Aorta (tissue), 5 donors: Measurements from ENCODE around the gene GMDS. TPM values are rescaled to one million over a fixed set of nuclear protein-coding genes. Genes with fewer than 3 reads are reported as not detected.

ENCODE experiments used
- ATAC-seq: fragments of 200-7000 bp; cut with Tn5 transposase; one replicate; pipeline ENCODE4 v1.9.1; 2022; ENCODE audit warnings: moderate library complexity; ENCODE audit not compliant: low FRiP score
- DNase-seq, 2 donors: peaks; one replicate each; pipeline ENCODE4 v3.0.0-alpha.2; 2020
- H3K27ac ChIP-seq, 2 donors: one replicate each; pipeline ENCODE4 v1.5.1; 2013; ENCODE audit warnings: low read length in 2 of 2, mild to moderate bottlenecking in 2 of 2, moderate library complexity in 2 of 2, control low read depth in 1 of 2, inconsistent platforms in 1 of 2, low read depth in 1 of 2
- H3K27me3 ChIP-seq, 2 donors: one replicate each; pipeline ENCODE4 v1.6.1; 2013; ENCODE audit warnings: control low read depth in 1 of 2, low read length in 1 of 2, mild to moderate bottlenecking in 1 of 2, moderate library complexity in 1 of 2; ENCODE audit not compliant: insufficient read depth in 2 of 2, control insufficient read depth in 1 of 2
- H3K36me3 ChIP-seq, 2 donors: one replicate each; pipeline ENCODE4 v1.6.1; 2013; ENCODE audit warnings: control low read depth in 1 of 2, low read length in 1 of 2, mild to moderate bottlenecking in 1 of 2; ENCODE audit not compliant: insufficient read depth in 2 of 2, control insufficient read depth in 1 of 2
- H3K4me1 ChIP-seq, 2 donors: one replicate each; pipeline ENCODE4 v1.6.1; 2013; ENCODE audit warnings: low read length in 2 of 2, control low read depth in 1 of 2, mild to moderate bottlenecking in 1 of 2, moderate library complexity in 1 of 2; ENCODE audit not compliant: insufficient read depth in 2 of 2, control insufficient read depth in 1 of 2
- H3K4me3 ChIP-seq, 2 donors: one replicate each; pipeline ENCODE4 v1.5.1; 2013; ENCODE audit warnings: low read length in 2 of 2, control low read depth in 1 of 2, mild to moderate bottlenecking in 1 of 2
- H3K9me3 ChIP-seq: one replicate; pipeline ENCODE4 v1.6.1; 2013; ENCODE audit warnings: mild to moderate bottlenecking, low read length; ENCODE audit not compliant: control insufficient read depth
- WGBS, 2 donors: extraction: QIAGEN DNeasy Blood & Tissue Kit; methylation state at CpG; one replicate each; pipeline ENCODE4 v1.1.7; 2013; 5-methylcytosine and 5-hydroxymethylcytosine counted together
- intact Hi-C, 2 donors: fragments of 100-400 bp; cut with DNase I; formaldehyde crosslinking; loops; one replicate each; pipeline versions ENCODE4 v1.14.2 to v1.15.0; 2022
- polyA plus RNA-seq, 2 donors: library from polyadenylated mRNA; stranded (reverse); fragments of 200-250 nt; gene quantifications; one replicate each; pipeline ENCODE4 v1.2.3, GENCODE V29; 2013
- total RNA-seq, 2 donors: library from RNA; stranded (reverse); fragmentation: NEBNext Ultra II Directional; extraction: Animal tissue kit (Norgen Biotek cat#: 25700); gene quantifications; one replicate each; pipeline ENCODE4 v1.2.1, GENCODE V29; 2021
- donor health status: healthy with polysubstance abuse.
- donor health status: Bipolar disorder and iron deficiency.
- donor health status: DM: no; HTN: no; CAD: no.
- donor health status: DM: no; HTN: no; CAD: no.
- donor health status: DM: yes; HTN: yes; CAD: no.

Gene GMDS
- total and polyA plus RNA-seq, 4 donors: 66.1 to 138 (median 84.9) TPM

GRCh38 chr6:2110504-2110903 is 134.9 kb downstream of the GMDS start:
- peaks cover 3 to 5% of the 10 kb centered on the region in 2 donors for H3K4me1 ChIP-seq
- DNase-seq (peak; percentile 53 to 78), ATAC-seq (peak; percentile 58)
- peak overlapping the region; percentile 77 to 94 for H3K27ac ChIP-seq
- WGBS, 2 donors: 11% methylated on average over 4 of the region's 4 CpGs
- no peaks in the 10 kb centered on the region for H3K27me3 ChIP-seq
- H3K4me3 ChIP-seq: peak overlapping the region in 1 of 2 donors; percentile 89
- no peaks in the 10 kb centered on the region for H3K9me3 ChIP-seq
- no peaks in the 10 kb centered on the region for H3K36me3 ChIP-seq
- intact Hi-C loops: loop anchor here (5.0 to 10.0 kb wide), 8 partner anchors 47 to 524 kb away; partner anchors contain the start of gene GMDS (in 1 of the 2)

DNA sequence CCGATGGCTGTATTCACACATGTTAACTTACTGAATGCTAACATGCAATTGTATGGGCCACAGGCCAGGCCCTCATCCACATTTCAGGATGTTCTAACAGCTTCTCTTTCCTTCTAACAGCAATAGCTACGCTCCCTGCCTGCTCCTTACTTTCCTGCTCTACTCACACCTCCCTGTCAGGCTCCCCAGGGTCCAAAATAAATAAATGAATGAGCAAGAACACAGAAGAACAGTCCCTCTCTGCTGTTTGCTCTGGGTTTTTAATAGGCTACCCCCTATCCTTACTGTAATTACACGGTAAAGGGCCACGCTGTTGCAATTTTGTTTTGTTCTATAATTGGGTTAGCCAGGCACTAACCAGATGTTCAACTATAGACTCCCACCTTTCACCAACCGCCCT is 135.6 kb downstream of the GMDS start:
- DNase-seq: no peak
- Histone ChIP-seq H3K27ac (peak overlapping the region; percentile 72 to 77), H3K4me3 (no peak overlapping the region), H3K36me3 (no peaks in the 10 kb centered on the region), H3K4me1 (peaks cover 3 to 5% of the 10 kb centered on the region in 2 donors), H3K9me3 (no peaks in the 10 kb centered on the region), H3K27me3 (no peaks in the 10 kb centered on the region)
- intact Hi-C loops: loop anchor here (5.0 to 10.0 kb wide), 11 partner anchors 48 to 525 kb away; partner anchors contain the start of gene GMDS (in 1 of the 2)
- 31 to 40% methylated on average over 5 of the region's 5 CpGs for WGBS, 2 donors
- ATAC-seq: no peak

DNA sequence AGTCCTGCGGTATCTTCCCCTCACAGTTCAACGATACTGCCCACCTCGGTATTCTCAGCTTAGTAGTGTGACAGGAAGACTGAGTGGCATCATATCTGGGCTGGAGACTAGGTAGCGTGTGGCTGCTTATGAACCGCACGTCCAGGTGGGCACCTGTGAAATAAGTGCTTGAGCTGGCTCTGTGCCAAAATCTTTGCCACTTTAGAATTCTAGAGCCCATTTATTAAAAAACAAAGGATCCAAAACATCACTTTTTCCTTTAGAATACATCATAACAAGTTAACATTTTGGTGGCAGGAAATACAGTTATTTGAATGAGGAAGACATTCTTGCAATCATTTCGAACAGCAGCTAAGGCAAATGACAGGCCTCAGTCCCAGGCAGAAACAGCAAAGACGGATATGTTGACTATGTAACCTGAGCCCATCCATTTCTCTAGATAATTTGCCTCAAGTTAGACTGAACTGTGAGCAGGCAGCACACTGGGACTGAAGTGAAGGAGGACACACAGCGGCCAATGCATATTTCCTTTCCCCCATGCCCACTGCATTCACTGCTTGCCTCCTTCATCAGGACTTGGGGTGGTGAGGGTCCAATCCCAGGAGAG is 136.6 kb downstream of the GMDS start:
- intact Hi-C loops: loop anchor here (5.0 to 10.0 kb wide), 3 partner anchors 336 to 412 kb away; no protein-coding TSS in a partner anchor

DNA sequence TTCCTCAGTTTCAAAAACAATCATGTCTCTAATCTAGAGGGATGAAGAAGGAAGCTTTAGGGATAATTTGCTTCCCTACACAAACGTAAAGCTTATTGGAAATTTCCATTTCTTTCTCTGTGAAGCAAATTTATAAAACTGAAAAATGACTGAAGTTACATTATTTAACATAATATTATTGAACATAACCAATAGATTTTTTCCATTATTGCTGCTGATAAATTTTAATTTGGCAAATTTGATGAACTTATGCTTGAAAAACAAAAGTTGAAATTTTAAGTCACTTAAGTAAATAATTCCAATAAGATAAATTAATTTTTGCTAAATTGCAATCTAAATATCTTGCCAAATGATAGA is 140.9 kb downstream of the GMDS start:
- Histone ChIP-seq H3K27ac (no peak overlapping the region), H3K27me3 (no peaks in the 10 kb centered on the region), H3K36me3 (no peaks in the 10 kb centered on the region), H3K4me1 (peaks cover 0 to under 1% of the 10 kb centered on the region in 2 donors), H3K4me3 (no peak overlapping the region), H3K9me3 (no peaks in the 10 kb centered on the region)
- ATAC-seq (no peak), DNase-seq (no peak)
- intact Hi-C loops: loop anchor here (5.0 to 10.0 kb wide), 3 partner anchors 212 to 528 kb away; no protein-coding TSS in a partner anchor
- WGBS, 2 donors: 3% methylated on average over 1 of the region's 1 CpG

More for the DNA sequence above, 136.6 kb downstream of the GMDS start:
- no peaks in the 10 kb centered on the region for H3K36me3 ChIP-seq
- WGBS, 2 donors: 84 to 86% methylated on average over 9 of the region's 9 CpGs
- H3K4me3 ChIP-seq: no peak overlapping the region
- peak overlapping the region in 1 of 2 donors; percentile 15 for H3K27ac ChIP-seq
- H3K4me1 ChIP-seq: peaks cover 3 to 5% of the 10 kb centered on the region in 2 donors
- H3K9me3 ChIP-seq: no peaks in the 10 kb centered on the region
- no peaks in the 10 kb centered on the region for H3K27me3 ChIP-seq
- no peak for ATAC-seq
- no peak for DNase-seq

GRCh38 chr6:2103765-2104523 is 141.5 kb downstream of the GMDS start:
- Histone ChIP-seq H3K36me3 (no peaks in the 10 kb centered on the region), H3K27me3 (no peaks in the 10 kb centered on the region), H3K9me3 (no peaks in the 10 kb centered on the region), H3K4me1 (no peaks in the 10 kb centered on the region), H3K27ac (peak overlapping the region; percentile 84 to 90), H3K4me3 (peak overlapping the region; percentile 61 to 94)
- peak; percentile 87 for ATAC-seq
- peak in 1 of 2 donors; percentile 63 for DNase-seq
- intact Hi-C loops: loop anchor here (5.0 to 10.0 kb wide), 3 partner anchors 212 to 528 kb away; no protein-coding TSS in a partner anchor
- 0 to 3% methylated on average over 6 of the region's 6 CpGs for WGBS, 2 donors

DNA sequence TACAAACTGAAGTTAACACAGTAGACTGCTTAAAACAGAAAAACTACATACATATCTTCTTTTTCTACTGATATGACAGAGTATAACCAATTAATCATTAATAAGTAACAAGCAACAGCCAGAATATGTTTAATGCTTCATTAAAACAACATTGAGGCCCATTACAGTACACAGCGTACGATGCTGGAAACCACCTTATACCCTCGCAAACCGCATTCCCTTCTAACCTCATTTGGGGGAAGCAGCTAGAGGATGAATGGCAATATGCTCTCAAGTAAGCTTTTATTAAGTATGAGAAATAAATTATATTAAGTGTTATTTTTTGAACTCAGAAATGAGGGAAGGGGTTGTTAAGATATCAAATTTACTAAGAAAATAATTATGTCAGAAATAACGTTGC is 142.4 kb downstream of the GMDS start:
- H3K27ac ChIP-seq: peak overlapping the region; percentile 63 to 90
- no peaks in the 10 kb centered on the region for H3K27me3 ChIP-seq
- no peaks in the 10 kb centered on the region for H3K9me3 ChIP-seq
- H3K4me3 ChIP-seq: peak overlapping the region in 1 of 2 donors; percentile 41
- intact Hi-C loops: loop anchor here (5.0 to 10.0 kb wide), 3 partner anchors 211 to 529 kb away; no protein-coding TSS in a partner anchor
- no peaks in the 10 kb centered on the region for H3K4me1 ChIP-seq
- 2 to 7% methylated on average over 5 of the region's 5 CpGs for WGBS, 2 donors
- DNase-seq (no peak), ATAC-seq (peak; percentile 58)
- no peaks in the 10 kb centered on the region for H3K36me3 ChIP-seq

DNA sequence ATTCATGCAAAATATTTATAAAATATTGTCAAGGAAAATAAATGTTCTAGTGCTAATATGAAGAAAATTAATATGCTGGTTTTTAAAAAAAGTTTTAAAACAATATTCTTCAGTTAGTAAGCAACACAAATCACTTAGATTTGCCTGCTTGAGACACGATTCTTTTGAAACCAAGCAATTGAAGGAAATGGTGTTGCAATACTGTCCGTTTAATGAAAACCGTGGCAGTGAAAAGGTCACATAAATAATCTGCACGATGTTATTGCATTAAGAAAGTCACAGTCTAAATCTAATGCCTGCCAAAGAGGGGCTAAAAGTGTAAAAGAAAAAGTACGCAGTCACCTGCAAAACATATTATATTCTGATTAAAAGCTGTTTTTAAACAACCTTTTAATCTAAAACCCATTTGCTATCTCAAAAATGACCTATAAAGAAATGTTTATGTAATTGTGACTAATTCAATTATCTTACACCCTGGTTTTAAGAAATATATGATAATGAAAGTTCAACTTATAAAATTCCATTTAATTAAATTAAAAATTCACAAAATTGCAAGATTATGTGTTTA is 143.0 kb downstream of the GMDS start:
- no peak for DNase-seq
- Histone ChIP-seq H3K36me3 (no peaks in the 10 kb centered on the region), H3K4me1 (no peaks in the 10 kb centered on the region), H3K27ac (peak overlapping the region in 1 of 2 donors; percentile 93), H3K27me3 (no peaks in the 10 kb centered on the region), H3K9me3 (no peaks in the 10 kb centered on the region), H3K4me3 (peak overlapping the region; percentile 3 to 41)
- WGBS, 2 donors: 1 to 6% methylated on average over 5 of the region's 5 CpGs
- intact Hi-C loops: loop anchor here (5.0 to 10.0 kb wide), 3 partner anchors 210 to 530 kb away; no protein-coding TSS in a partner anchor
- ATAC-seq: peak; percentile 49

- H3K4me3 ChIP-seq: peak overlapping the region in 1 of 2 donors; percentile 41
- no peaks in the 10 kb centered on the region for H3K27me3 ChIP-seq
- ATAC-seq (no peak), DNase-seq (no peak)
- intact Hi-C loops: loop anchor here (2.0 to 10.0 kb wide), 4 partner anchors 209 to 531 kb away; no protein-coding TSS in a partner anchor
- H3K4me1 ChIP-seq: no peaks in the 10 kb centered on the region
- WGBS, 2 donors: 11 to 18% methylated on average over 1 of the region's 1 CpG
- no peaks in the 10 kb centered on the region for H3K9me3 ChIP-seq
- no peaks in the 10 kb centered on the region for H3K36me3 ChIP-seq
- H3K27ac ChIP-seq: peak overlapping the region in 1 of 2 donors; percentile 96
Measured at GRCh38 chr6:2101213-2101612, 144.2 kb downstream of the GMDS start.
